Measurements from ENCODE around the gene LRMDA. TPM values are rescaled to one million over a fixed set of nuclear protein-coding genes. Genes with fewer than 3 reads are reported as not detected.
A peak's percentile ranks its signal among the peaks of the same experiment; 100 is the strongest.

The LRMDA gene
- total RNA-seq, 1 experiment from 2014 or later: 1.2 TPM

- POLR2A ChIA-PET (ENCODE audit: unreplicated experiment): no interaction called here
Observed at GRCh38 chr10:75466001-75466400, 34.6 kb downstream of the LRMDA start.

DNA sequence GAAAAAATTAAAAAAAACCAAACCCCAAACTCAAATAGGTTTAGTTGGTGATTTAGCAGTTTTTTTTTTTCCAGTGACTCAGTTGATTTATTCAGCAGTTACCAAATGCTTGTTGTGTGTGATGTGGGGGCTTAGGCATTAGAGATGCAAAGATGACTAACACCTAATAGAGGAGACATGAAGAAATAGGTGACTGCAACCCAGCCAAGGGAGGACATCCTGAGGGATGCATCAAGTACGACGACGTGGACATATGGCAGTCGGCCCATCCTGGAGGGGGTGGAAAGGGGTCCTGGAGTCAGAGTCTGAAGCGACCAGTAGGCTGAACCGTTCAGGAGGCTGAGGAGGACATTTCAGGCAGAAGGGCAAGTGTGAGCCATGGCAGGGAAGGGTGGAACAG lies 35.5 kb downstream of the LRMDA start:
- DNase-seq (peak; percentile 50), ATAC-seq (no peak)
- Histone ChIP-seq H3K36me3 (ENCODE audit: low read depth, low read length) (no peaks in the 10 kb centered on the region), H2AFZ (ENCODE audit: low read length) (no peak overlapping the region), H4K20me1 (ENCODE audit: low read length) (no peaks in the 10 kb centered on the region), H3K27ac (ENCODE audit: low read length) (no peak overlapping the region), H3K9me2 (replicated peaks; ENCODE audit: low read length) (no peaks in the 10 kb centered on the region), H3K4me1 (ENCODE audit: insufficient read depth, low read length) (peaks cover 25% of the 10 kb centered on the region), H3K4me3 (ENCODE audit: low read length) (no peak overlapping the region), H3K27me3 (ENCODE audit: low read length) (peaks cover 18% of the 10 kb centered on the region; the same call in 1 of the 2 replicates), H3K9me3 (ENCODE audit: low read length) (no peaks in the 10 kb centered on the region), H3K4me2 (ENCODE audit: low read length) (no peak overlapping the region), H3K79me2 (ENCODE audit: low read length) (no peaks in the 10 kb centered on the region), H3K9ac (ENCODE audit: low read length) (no peak overlapping the region), H3F3A (ENCODE audit: low read length, unreplicated experiment) (no peaks in the 10 kb centered on the region)
- intact Hi-C loops (cut with micrococcal nuclease): loop anchor here (5.0 kb wide), 1 partner anchor 50 kb away; no protein-coding TSS in a partner anchor
- TF ChIP-seq CTCF (conservative IDR thresholded peaks at IDR 0.05; ENCODE audit: low read depth, low read length) (no peak), EZH2 (IDR thresholded peaks at IDR 0.05; ENCODE audit: low read length, unreplicated experiment) (no peak), EZH2phosphoT487 (IDR thresholded peaks at IDR 0.05; ENCODE audit: borderline replicate concordance, low read length) (no peak)
- POLR2A ChIA-PET (ENCODE audit: unreplicated experiment): no interaction called here
- CTCF ChIA-PET: no interaction called here
- no TSS peak for BruUV-seq (replicated peaks)

More at GRCh38 chr10:75466001-75466400, 34.6 kb downstream of the LRMDA start:
- Histone ChIP-seq H2AFZ (ENCODE audit: low read length) (no peak overlapping the region), H3F3A (ENCODE audit: low read length, unreplicated experiment) (no peaks in the 10 kb centered on the region), H3K4me2 (ENCODE audit: low read length) (no peak overlapping the region), H4K20me1 (ENCODE audit: low read length) (no peaks in the 10 kb centered on the region), H3K27ac (ENCODE audit: low read length) (no peak overlapping the region), H3K9ac (ENCODE audit: low read length) (no peak overlapping the region), H3K4me3 (ENCODE audit: low read length) (no peak overlapping the region), H3K27me3 (ENCODE audit: low read length) (peaks cover 25% of the 10 kb centered on the region; the same call in 1 of the 2 replicates), H3K4me1 (ENCODE audit: insufficient read depth, low read length) (peaks cover 25% of the 10 kb centered on the region), H3K79me2 (ENCODE audit: low read length) (no peaks in the 10 kb centered on the region), H3K9me2 (replicated peaks; ENCODE audit: low read length) (no peaks in the 10 kb centered on the region), H3K36me3 (ENCODE audit: low read depth, low read length) (no peaks in the 10 kb centered on the region), H3K9me3 (ENCODE audit: low read length) (no peaks in the 10 kb centered on the region)
- CTCF ChIA-PET: no interaction called here
- no peak for TF ChIP-seq CTCF (conservative IDR thresholded peaks at IDR 0.05; ENCODE audit: low read depth, low read length)
- no peak for TF ChIP-seq EZH2phosphoT487 (IDR thresholded peaks at IDR 0.05; ENCODE audit: borderline replicate concordance, low read length)
- TF ChIP-seq EZH2 (IDR thresholded peaks at IDR 0.05; ENCODE audit: low read length, unreplicated experiment): no peak
- DNase-seq (no peak), ATAC-seq (no peak)
- no TSS peak for BruUV-seq (replicated peaks)
- intact Hi-C loops (cut with micrococcal nuclease): loop anchor here (5.0 kb wide), 1 partner anchor 49 kb away; no protein-coding TSS in a partner anchor

GRCh38 chr10:75468612-75469005 lies 37.2 kb downstream of the LRMDA start:
- H3K27ac ChIP-seq (ENCODE audit: low read length): peak overlapping the region; percentile 54
- H3K4me3 ChIP-seq (ENCODE audit: low read length): no peak overlapping the region
- intact Hi-C loops (cut with micrococcal nuclease): loop anchor here (1.0 to 5.0 kb wide), 2 partner anchors 51 to 65 kb away; no protein-coding TSS in a partner anchor
- H3K27me3 ChIP-seq (ENCODE audit: low read length): peaks cover 4% of the 10 kb centered on the region; the same call in 1 of the 2 replicates
- no peak overlapping the region for H3K9ac ChIP-seq (ENCODE audit: low read length)
- ATAC-seq: no peak; the same call in 1 of the 2 replicates
- no peaks in the 10 kb centered on the region for H3F3A ChIP-seq (ENCODE audit: low read length, unreplicated experiment)
- peaks cover 25% of the 10 kb centered on the region for H3K4me1 ChIP-seq (ENCODE audit: insufficient read depth, low read length)
- no peaks in the 10 kb centered on the region for H3K36me3 ChIP-seq (ENCODE audit: low read depth, low read length)
- BruUV-seq (replicated peaks): no TSS peak
- TF ChIP-seq CTCF (conservative IDR thresholded peaks at IDR 0.05; ENCODE audit: low read depth, low read length) (no peak), EZH2phosphoT487 (IDR thresholded peaks at IDR 0.05; ENCODE audit: borderline replicate concordance, low read length) (no peak), EZH2 (IDR thresholded peaks at IDR 0.05; ENCODE audit: low read length, unreplicated experiment) (no peak)
- peak overlapping the region; percentile 37 for H3K4me2 ChIP-seq (ENCODE audit: low read length)
- ChIA-PET CTCF (no interaction called here), POLR2A (ENCODE audit: unreplicated experiment) (no interaction called here)
- no peaks in the 10 kb centered on the region for H3K79me2 ChIP-seq (ENCODE audit: low read length)
- DNase-seq: no peak
- 0 out of 2 replicates have a peak, but pooled peaks cover under 1% of the 10 kb centered on the region for H3K9me2 ChIP-seq (replicated peaks; ENCODE audit: low read length)
- no peaks in the 10 kb centered on the region for H4K20me1 ChIP-seq (ENCODE audit: low read length)
- H2AFZ ChIP-seq (ENCODE audit: low read length): peak overlapping the region; percentile 15
- H3K9me3 ChIP-seq (ENCODE audit: low read length): no peaks in the 10 kb centered on the region
